RWPE2 (cell line): ENCODE measurements around the gene MATCAP1.

Experiments used
- ATAC-seq: fragments of 200-7000 bp; cut with Tn5 transposase; 3 replicates; pipeline ENCODE4 v1.9.1; 2021; ENCODE audit warnings: low read depth
- DNase-seq: peaks from one replicate; pipeline ENCODE4 v3.0.0-alpha.2; 2020; ENCODE audit warnings: low spot score
- H3K27ac ChIP-seq: fragments of 450-650 bp; 2 replicates; pipeline ENCODE4 v1.5.1; 2017; ENCODE audit warnings: mild to moderate bottlenecking; ENCODE audit not compliant: poor library complexity, severe bottlenecking
- H3K27me3 ChIP-seq: fragments of 250-450 bp; sonication (Bioruptor Pico); 2 replicates; pipeline ENCODE4 v1.5.1; 2021; ENCODE audit warnings: mild to moderate bottlenecking, moderate library complexity; ENCODE audit not compliant: insufficient read depth, poor library complexity, severe bottlenecking
- H3K36me3 ChIP-seq: fragments of 250-450 bp; sonication (Bioruptor Pico); 2 replicates; pipeline ENCODE4 v1.5.1; 2020; ENCODE audit warnings: low read depth, mild to moderate bottlenecking, moderate library complexity
- H3K4me1 ChIP-seq: fragments of 250-450 bp; sonication (Bioruptor Pico); 2 replicates; pipeline ENCODE4 v1.5.1; 2021; ENCODE audit warnings: mild to moderate bottlenecking, moderate library complexity; ENCODE audit not compliant: insufficient read depth, poor library complexity, severe bottlenecking
- H3K4me3 ChIP-seq: fragments of 250-450 bp; sonication (Bioruptor Pico); 2 replicates; pipeline ENCODE4 v1.5.1; 2021; ENCODE audit warnings: mild to moderate bottlenecking, moderate library complexity; ENCODE audit not compliant: severe bottlenecking
- H3K9me3 ChIP-seq: fragments of 250-450 bp; sonication (Bioruptor Pico); 2 replicates; pipeline ENCODE4 v1.5.1; 2021; ENCODE audit warnings: mild to moderate bottlenecking, moderate library complexity; ENCODE audit not compliant: severe bottlenecking
- TF ChIP-seq, protein P1 (sequence below): fragments of 450-650 bp; IDR thresholded peaks from one replicate; pipeline ENCODE4 v1.5.1; 2017; ENCODE audit warnings: mild to moderate bottlenecking, moderate library complexity; ENCODE audit not compliant: poor library complexity, severe bottlenecking

The MATCAP1 gene

DNA sequence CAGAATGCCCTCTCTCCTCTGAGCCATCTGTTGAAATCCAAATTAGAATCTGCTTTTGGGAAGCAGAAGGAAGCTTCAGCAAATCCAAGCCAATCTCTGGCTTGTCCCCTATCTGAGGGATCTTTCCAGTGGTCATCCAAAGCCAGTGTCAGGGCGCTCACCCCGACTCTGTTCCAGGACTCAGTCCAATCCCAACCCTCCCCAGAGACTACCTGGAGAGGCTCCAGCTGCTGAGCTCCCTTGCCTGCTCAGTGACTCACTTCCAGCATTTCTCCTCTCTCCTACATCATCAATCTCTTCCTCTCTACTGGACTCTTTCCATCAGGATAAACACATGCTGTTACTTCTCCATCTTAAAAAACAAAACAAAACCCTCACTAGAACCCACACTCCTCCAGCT is 2.4 kb downstream of the MATCAP1 start:
- peak overlapping the region; percentile 66 for H3K27ac ChIP-seq
- H3K27me3 ChIP-seq: no peaks in the 10 kb centered on the region
- TF ChIP-seq, protein P1, sequence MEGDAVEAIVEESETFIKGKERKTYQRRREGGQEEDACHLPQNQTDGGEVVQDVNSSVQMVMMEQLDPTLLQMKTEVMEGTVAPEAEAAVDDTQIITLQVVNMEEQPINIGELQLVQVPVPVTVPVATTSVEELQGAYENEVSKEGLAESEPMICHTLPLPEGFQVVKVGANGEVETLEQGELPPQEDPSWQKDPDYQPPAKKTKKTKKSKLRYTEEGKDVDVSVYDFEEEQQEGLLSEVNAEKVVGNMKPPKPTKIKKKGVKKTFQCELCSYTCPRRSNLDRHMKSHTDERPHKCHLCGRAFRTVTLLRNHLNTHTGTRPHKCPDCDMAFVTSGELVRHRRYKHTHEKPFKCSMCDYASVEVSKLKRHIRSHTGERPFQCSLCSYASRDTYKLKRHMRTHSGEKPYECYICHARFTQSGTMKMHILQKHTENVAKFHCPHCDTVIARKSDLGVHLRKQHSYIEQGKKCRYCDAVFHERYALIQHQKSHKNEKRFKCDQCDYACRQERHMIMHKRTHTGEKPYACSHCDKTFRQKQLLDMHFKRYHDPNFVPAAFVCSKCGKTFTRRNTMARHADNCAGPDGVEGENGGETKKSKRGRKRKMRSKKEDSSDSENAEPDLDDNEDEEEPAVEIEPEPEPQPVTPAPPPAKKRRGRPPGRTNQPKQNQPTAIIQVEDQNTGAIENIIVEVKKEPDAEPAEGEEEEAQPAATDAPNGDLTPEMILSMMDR: no peak
- ATAC-seq (no peak), DNase-seq (no peak)
- H3K9me3 ChIP-seq: no peaks in the 10 kb centered on the region
- H3K36me3 ChIP-seq: no peaks in the 10 kb centered on the region
- no peak overlapping the region for H3K4me3 ChIP-seq
- peaks cover 5% of the 10 kb centered on the region for H3K4me1 ChIP-seq

- no peak for ATAC-seq
- TF ChIP-seq, protein P1: no peak
- H3K4me1 ChIP-seq: peaks cover 5% of the 10 kb centered on the region
- no peak overlapping the region for H3K4me3 ChIP-seq
- no peaks in the 10 kb centered on the region for H3K27me3 ChIP-seq
- H3K36me3 ChIP-seq: peaks cover 6% of the 10 kb centered on the region
- no peaks in the 10 kb centered on the region for H3K9me3 ChIP-seq
- no peak overlapping the region for H3K27ac ChIP-seq
- DNase-seq: no peak
Observed at GRCh38 chr16:67180166-67180565, 3.6 kb downstream of the MATCAP1 start.

GRCh38 chr16:67179421-67180080 is 4.2 kb downstream of the MATCAP1 start:
- Histone ChIP-seq H3K27ac (peak overlapping the region; percentile 65), H3K4me1 (peaks cover 8% of the 10 kb centered on the region)
- no peak for ATAC-seq

GRCh38 chr16:67177743-67178699 is 5.7 kb downstream of the MATCAP1 start:
- Histone ChIP-seq H3K27me3 (no peaks in the 10 kb centered on the region), H3K4me1 (peaks cover 14% of the 10 kb centered on the region), H3K36me3 (peaks cover 9% of the 10 kb centered on the region), H3K27ac (peak overlapping the region; percentile 65), H3K4me3 (peak overlapping the region; percentile 36), H3K9me3 (no peaks in the 10 kb centered on the region)
- ATAC-seq (peak; percentile 76), DNase-seq (peak; percentile 99)
- TF ChIP-seq, protein P1: no peak

More at GRCh38 chr16:67179421-67180080, 4.2 kb downstream of the MATCAP1 start:
- no peak for DNase-seq
- Histone ChIP-seq H3K9me3 (no peaks in the 10 kb centered on the region), H3K4me3 (no peak overlapping the region), H3K27me3 (no peaks in the 10 kb centered on the region), H3K36me3 (peaks cover 9% of the 10 kb centered on the region)
- TF ChIP-seq, protein P1: peak; percentile 26
